Osteocyte (in vitro differentiated cells): ENCODE data around the gene UBA52. TPM values are rescaled to one million over a fixed set of nuclear protein-coding genes. Genes with fewer than 3 reads are reported as not detected.
A peak's percentile ranks its signal among the peaks of the same experiment; 100 is the strongest.

Experiments used
- DNase-seq: peaks from one replicate; pipeline ENCODE4 v3.0.0; 2021; ENCODE audit warnings: mixed read lengths; ENCODE audit not compliant: unreplicated experiment; ENCODE audit errors: extremely low spot score
- H3K27ac Mint-ChIP-seq: one replicate; pipeline ENCODE4 v1.8.0; 2021; ENCODE audit warnings: mild to moderate bottlenecking, mixed read lengths; ENCODE audit not compliant: unreplicated experiment
- H3K27me3 Mint-ChIP-seq: one replicate; pipeline ENCODE4 v1.8.0; 2021; ENCODE audit warnings: mixed read lengths; ENCODE audit not compliant: unreplicated experiment
- H3K36me3 Mint-ChIP-seq: one replicate; pipeline ENCODE4 v1.8.0; 2021; ENCODE audit warnings: mixed read lengths; ENCODE audit not compliant: unreplicated experiment
- H3K4me1 Mint-ChIP-seq: one replicate; pipeline ENCODE4 v1.8.0; 2021; ENCODE audit warnings: mixed read lengths; ENCODE audit not compliant: unreplicated experiment
- H3K4me3 Mint-ChIP-seq: one replicate; pipeline ENCODE4 v1.8.0; 2021; ENCODE audit warnings: mild to moderate bottlenecking, moderate library complexity, mixed read lengths; ENCODE audit not compliant: unreplicated experiment
- H3K9me3 Mint-ChIP-seq: one replicate; pipeline ENCODE4 v1.8.0; 2021; ENCODE audit warnings: mixed read lengths; ENCODE audit not compliant: unreplicated experiment
- total RNA-seq: library from RNA; stranded (reverse); gene quantifications from 2 replicates; pipeline ENCODE4 v1.2.1, GENCODE V29; 2021
- TF ChIP-seq, protein P1 (sequence below): fragments of 200-600 bp; sonication (generic); IDR thresholded peaks from 2 replicates; pipeline ENCODE4 v1.5.0; 2021; ENCODE audit warnings: antibody characterized with exemption, mild to moderate bottlenecking, moderate library complexity

UBA52 gene
- total RNA-seq, 1 donor from 2014 or later = 1,081 TPM

DNA sequence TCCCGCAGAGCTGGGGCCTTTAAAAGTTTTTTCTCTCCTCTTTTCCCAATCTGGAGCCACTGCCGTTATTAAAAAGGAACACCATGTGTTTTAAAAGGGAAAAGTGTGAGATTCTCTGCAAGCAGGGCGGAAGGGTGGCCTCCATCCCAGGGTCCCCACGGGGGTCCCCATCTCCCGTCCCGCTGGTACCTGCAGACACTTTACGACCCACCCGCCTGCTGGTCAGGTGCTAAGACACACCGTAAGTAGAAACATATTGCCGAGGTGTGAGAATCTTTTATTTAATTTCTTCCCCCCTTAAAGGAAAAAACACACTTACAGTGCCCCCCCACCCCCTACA, 33.1 kb downstream of the UBA52 start:
- Mint-ChIP-seq H3K27me3 (peaks cover 32% of the 10 kb centered on the region), H3K27ac (no peak overlapping the region), H3K4me3 (no peak overlapping the region), H3K4me1 (peaks cover 23% of the 10 kb centered on the region), H3K9me3 (no peaks in the 10 kb centered on the region), H3K36me3 (peaks cover 4% of the 10 kb centered on the region)
- TF ChIP-seq, protein P1, sequence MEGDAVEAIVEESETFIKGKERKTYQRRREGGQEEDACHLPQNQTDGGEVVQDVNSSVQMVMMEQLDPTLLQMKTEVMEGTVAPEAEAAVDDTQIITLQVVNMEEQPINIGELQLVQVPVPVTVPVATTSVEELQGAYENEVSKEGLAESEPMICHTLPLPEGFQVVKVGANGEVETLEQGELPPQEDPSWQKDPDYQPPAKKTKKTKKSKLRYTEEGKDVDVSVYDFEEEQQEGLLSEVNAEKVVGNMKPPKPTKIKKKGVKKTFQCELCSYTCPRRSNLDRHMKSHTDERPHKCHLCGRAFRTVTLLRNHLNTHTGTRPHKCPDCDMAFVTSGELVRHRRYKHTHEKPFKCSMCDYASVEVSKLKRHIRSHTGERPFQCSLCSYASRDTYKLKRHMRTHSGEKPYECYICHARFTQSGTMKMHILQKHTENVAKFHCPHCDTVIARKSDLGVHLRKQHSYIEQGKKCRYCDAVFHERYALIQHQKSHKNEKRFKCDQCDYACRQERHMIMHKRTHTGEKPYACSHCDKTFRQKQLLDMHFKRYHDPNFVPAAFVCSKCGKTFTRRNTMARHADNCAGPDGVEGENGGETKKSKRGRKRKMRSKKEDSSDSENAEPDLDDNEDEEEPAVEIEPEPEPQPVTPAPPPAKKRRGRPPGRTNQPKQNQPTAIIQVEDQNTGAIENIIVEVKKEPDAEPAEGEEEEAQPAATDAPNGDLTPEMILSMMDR = no peak
- no peak for DNase-seq

DNA sequence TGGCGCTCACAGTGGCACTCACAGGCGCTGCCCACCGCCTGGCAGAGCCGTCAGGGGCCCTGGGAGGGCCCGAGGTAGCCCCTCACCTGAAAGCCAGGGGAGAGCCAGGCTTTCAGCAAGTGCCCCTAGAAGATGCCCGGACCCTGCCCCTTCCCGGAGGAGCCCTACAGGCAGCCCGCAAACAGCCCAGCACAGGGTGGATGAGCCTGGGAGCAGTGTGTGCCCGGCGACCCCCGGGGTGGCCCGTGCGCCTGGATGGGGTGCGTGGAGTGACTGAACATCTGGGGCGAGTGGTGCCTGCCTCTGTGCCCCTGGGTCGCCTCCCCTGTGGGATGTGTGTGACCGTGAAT, 33.5 kb downstream of the UBA52 start:
- H3K4me1 Mint-ChIP-seq = peaks cover 23% of the 10 kb centered on the region
- no peaks in the 10 kb centered on the region for H3K9me3 Mint-ChIP-seq
- peaks cover 4% of the 10 kb centered on the region for H3K36me3 Mint-ChIP-seq
- H3K4me3 Mint-ChIP-seq = peak overlapping the region; percentile 63
- no peak overlapping the region for H3K27ac Mint-ChIP-seq
- no peak for DNase-seq
- peaks cover 32% of the 10 kb centered on the region for H3K27me3 Mint-ChIP-seq
- TF ChIP-seq, protein P1 = no peak

DNA sequence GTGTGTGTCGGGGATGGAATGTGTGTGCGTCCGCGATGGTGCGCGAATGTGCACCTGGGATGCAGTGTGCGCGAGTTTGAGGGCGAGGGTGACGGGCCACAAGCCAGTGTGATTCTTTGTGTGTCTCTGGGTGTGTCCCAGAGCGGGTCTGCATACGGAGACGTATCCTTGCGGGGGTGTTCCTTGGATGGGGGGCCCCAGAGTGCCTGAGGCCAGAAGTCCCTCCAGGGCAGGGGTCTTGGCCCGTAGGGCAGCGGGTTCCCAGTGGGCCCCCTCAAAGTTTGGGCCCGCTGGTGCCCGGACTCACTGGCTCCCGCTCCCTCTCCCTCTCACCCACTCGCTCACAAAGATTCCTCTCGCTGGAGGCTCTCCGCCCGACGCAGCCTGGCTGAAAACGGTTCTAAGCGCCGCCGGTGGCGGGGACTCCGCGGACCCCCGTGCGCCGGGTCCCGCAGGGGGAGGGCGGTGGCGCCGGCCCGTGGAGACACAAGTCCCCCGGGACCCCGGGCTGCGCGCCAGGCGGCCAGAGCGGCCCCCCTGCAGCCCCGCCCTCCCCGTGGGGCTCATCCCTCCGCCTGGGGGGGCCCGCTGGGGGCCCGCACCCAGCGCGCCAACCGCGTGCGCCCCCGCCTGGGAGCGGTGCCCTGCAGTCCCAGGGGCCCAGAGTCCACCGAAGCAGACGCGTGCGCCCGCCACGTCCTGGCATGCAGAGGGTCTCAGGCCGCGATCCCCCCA, 34.1 kb downstream of the UBA52 start:
- H3K9me3 Mint-ChIP-seq = no peaks in the 10 kb centered on the region

DNA sequence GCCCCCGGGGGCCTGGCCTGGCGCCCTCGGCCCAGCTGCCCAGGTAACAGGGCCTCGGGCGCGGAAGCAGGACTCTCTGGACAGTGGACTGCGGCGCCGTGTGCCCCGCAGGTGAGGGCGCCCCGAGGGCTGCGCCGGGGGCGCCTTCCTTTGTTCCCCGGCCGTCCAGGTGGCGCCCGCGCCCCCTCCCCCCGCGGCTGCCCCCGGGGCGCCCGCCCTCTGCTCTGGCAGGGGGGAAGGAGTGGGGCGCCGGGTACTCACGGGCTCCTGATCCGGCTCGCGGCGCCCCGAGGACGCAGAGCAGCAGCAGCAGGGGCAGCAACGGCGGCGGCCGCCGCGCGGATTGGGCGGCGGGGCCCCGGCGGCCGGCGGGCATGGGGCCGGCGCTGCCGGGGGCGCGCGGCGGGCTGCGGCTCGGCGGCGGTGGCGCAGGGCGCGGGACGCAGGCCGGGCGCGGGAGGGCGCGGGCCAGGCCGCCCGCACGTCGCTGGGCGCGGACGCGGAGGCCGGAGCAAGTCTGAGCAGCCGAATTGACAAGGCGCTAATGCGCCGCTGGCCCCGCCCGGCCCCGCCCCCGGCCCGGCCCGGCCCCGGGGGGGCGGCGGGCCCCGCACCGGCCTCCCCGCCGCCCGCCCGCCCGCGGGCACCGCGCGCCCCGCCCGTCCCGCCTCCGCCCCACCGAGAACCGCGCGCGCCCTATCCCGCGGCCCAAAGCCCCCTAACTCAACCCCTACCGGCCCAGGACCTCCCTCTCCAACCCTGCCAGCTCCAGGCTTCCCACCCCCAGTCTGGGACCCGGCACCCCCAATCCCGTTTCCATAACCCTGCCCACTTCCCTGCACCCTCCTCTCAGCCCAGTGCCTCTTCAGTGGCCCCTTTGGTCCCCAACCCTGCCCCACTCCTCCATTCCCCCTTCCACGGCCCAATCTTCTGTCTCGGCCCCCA, 34.9 kb downstream of the UBA52 start, which contains the start of gene CRLF1:
Gene CRLF1 (minus strand): TSS at position 519 of the 945 bp plus-strand sequence. CDS start 143 bp downstream, at position 376.
- Mint-ChIP-seq H3K4me3 (peak within 1 kb of the TSS; percentile 63), H3K4me1 (peaks cover 30% of the 10 kb centered on the region), H3K27ac (no peak within 1 kb of the TSS), H3K9me3 (no peaks in the 10 kb centered on the region), H3K36me3 (peaks cover 4% of the 10 kb centered on the region), H3K27me3 (peaks cover 36% of the 10 kb centered on the region)
- TF ChIP-seq, protein P1 = no peak
- no peak for DNase-seq

More for the DNA sequence above, 34.1 kb downstream of the UBA52 start:
- peak overlapping the region; percentile 63 for H3K4me3 Mint-ChIP-seq
- DNase-seq = no peak
- peaks cover 32% of the 10 kb centered on the region for H3K27me3 Mint-ChIP-seq
- peaks cover 4% of the 10 kb centered on the region for H3K36me3 Mint-ChIP-seq
- H3K27ac Mint-ChIP-seq = no peak overlapping the region
- peaks cover 24% of the 10 kb centered on the region for H3K4me1 Mint-ChIP-seq
- TF ChIP-seq, protein P1 = no peak
